Lung (tissue), 12 donors: Measurements from ENCODE around the gene ULK4. TPM values are rescaled to one million over a fixed set of nuclear protein-coding genes. Genes with fewer than 3 reads are reported as not detected.

Experiments used
- ATAC-seq: fragments of 200-7000 bp; cut with Tn5 transposase; one replicate; pipeline ENCODE4 v1.9.1; 2020; ENCODE audit warnings: moderate number of reproducible peaks; ENCODE audit not compliant: insufficient read depth, low FRiP score
- DNase-seq, 3 donors: peaks; one replicate each; pipeline ENCODE4 v3.0.0-alpha.2; 2013 to 2017
- H3K27ac ChIP-seq, 2 donors: one replicate each; pipeline ENCODE4 v1.5.1; 2013; ENCODE audit warnings: mild to moderate bottlenecking in 2 of 2, moderate library complexity in 2 of 2, control low read depth in 1 of 2, inconsistent platforms in 1 of 2, low read depth in 1 of 2, low read length in 1 of 2
- H3K27me3 ChIP-seq, 3 donors: one replicate each; pipeline ENCODE4 v1.5.1; 2013; ENCODE audit warnings: low read length in 2 of 3; ENCODE audit not compliant: control insufficient read depth in 3 of 3, insufficient read depth in 3 of 3
- H3K36me3 ChIP-seq, 4 donors: one replicate each; pipeline ENCODE4 v1.5.1; 2013; ENCODE audit warnings: low read length in 4 of 4, mild to moderate bottlenecking in 1 of 4, moderate library complexity in 1 of 4; ENCODE audit not compliant: control insufficient read depth in 4 of 4, insufficient read depth in 4 of 4
- H3K4me1 ChIP-seq, 5 donors: one replicate each; pipeline ENCODE4 v1.5.1; 2013; ENCODE audit warnings: low read length in 5 of 5, mild to moderate bottlenecking in 2 of 5, moderate library complexity in 1 of 5; ENCODE audit not compliant: control insufficient read depth in 5 of 5, insufficient read depth in 5 of 5
- H3K4me3 ChIP-seq: one replicate; pipeline ENCODE4 v1.5.1; 2013; ENCODE audit warnings: mild to moderate bottlenecking, control low read depth, moderate library complexity
- H3K9ac ChIP-seq, 2 donors: one replicate each; pipeline ENCODE4 v1.5.1; 2013; ENCODE audit warnings: low read length in 2 of 2, control low read depth in 1 of 2; ENCODE audit not compliant: insufficient read depth in 1 of 2
- H3K9me3 ChIP-seq, 4 donors: one replicate each; pipeline ENCODE4 v1.5.1; 2013; ENCODE audit warnings: low read length in 3 of 4, mild to moderate bottlenecking in 1 of 4, moderate library complexity in 1 of 4; ENCODE audit not compliant: control insufficient read depth in 4 of 4, insufficient read depth in 3 of 4
- WGBS, 2 donors: extraction: QIAGEN DNeasy Blood & Tissue Kit; methylation state at CpG; one replicate each; pipeline ENCODE4 v1.1.7; 2013; 5-methylcytosine and 5-hydroxymethylcytosine counted together
- polyA plus RNA-seq, 2 donors: library from polyadenylated mRNA; stranded (reverse); fragments of 200-250 nt; gene quantifications; one replicate each; pipeline ENCODE4 v1.2.1, GENCODE V29; 2013
- total RNA-seq, 2 donors: library from RNA; depleted of rRNA in 1 of 2; stranded (reverse); fragments of >200 nt in 1 of 2; gene quantifications; one replicate each; pipeline ENCODE4 v1.2.1, GENCODE V29; 2014 to 2021
- TF ChIP-seq, protein P1 (sequence below): IDR thresholded peaks from 2 replicates; pipeline ENCODE4 v1.5.1; 2012; ENCODE audit warnings: mild to moderate bottlenecking; ENCODE audit errors: control extremely low read depth, extremely low read depth
- donor health status: control.
- donor health status: control.
- donor health status: Bipolar disorder and iron deficiency.
- donor health status: healthy.
- donor health status: DM: yes; HTN: yes; CAD: no.

ULK4 gene
- total and polyA plus RNA-seq, 4 donors, result 2.8 to 56.0 (median 12.6) TPM

DNA sequence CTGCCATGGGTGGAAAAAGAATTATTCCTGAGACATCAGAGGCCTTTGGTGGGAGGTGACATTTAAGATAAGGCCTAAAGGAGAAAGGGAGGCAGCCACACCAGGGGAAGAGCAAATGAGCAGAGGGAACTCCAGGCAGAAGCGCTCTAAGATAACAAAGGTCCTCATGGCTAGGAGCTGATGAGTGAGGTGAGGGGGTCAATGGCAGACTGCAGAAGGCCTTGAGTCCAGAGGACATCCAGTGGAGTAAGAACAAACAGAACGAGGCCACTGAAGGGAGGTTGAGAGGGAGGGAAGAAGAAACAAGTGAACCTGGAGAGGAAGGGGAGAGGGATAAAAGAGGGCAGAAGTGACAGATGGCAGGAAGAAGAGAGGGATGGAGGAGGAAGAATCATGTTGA lies 665.3 kb downstream of the ULK4 start:
- Histone ChIP-seq H3K4me1 (peaks cover 0 to 3% (median 0%) of the 10 kb centered on the region in 5 donors), H3K9ac (no peak overlapping the region), H3K9me3 (no peaks in the 10 kb centered on the region), H3K27me3 (no peaks in the 10 kb centered on the region), H3K36me3 (no peaks in the 10 kb centered on the region), H3K27ac (no peak overlapping the region), H3K4me3 (no peak overlapping the region)
- TF ChIP-seq, protein P1, sequence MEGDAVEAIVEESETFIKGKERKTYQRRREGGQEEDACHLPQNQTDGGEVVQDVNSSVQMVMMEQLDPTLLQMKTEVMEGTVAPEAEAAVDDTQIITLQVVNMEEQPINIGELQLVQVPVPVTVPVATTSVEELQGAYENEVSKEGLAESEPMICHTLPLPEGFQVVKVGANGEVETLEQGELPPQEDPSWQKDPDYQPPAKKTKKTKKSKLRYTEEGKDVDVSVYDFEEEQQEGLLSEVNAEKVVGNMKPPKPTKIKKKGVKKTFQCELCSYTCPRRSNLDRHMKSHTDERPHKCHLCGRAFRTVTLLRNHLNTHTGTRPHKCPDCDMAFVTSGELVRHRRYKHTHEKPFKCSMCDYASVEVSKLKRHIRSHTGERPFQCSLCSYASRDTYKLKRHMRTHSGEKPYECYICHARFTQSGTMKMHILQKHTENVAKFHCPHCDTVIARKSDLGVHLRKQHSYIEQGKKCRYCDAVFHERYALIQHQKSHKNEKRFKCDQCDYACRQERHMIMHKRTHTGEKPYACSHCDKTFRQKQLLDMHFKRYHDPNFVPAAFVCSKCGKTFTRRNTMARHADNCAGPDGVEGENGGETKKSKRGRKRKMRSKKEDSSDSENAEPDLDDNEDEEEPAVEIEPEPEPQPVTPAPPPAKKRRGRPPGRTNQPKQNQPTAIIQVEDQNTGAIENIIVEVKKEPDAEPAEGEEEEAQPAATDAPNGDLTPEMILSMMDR, result no peak
- 92 to 95% methylated on average over 2 of the region's 2 CpGs for WGBS, 2 donors
- ATAC-seq, result no peak
- no peak for DNase-seq

DNA sequence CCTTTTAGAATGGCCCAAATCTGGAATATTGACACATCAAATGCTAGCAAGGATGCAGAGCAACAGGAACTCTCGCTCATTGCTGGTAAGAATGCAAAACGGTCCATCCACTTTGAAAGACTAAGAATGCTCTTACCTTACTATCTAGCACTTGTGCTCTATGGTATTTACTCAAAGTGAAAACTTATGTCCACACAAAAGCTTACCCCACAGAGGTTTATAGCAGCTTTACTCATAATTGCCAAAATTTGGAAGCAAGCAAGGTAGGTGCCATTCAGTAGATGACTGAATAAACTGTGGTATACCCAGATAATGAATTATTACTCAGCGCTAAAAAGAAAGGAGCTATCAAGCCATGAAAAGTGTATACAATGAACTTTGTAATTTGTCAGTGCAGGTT lies 666.2 kb downstream of the ULK4 start:
- WGBS, 2 donors, result 61 to 88% methylated on average over 3 of the region's 3 CpGs
- Histone ChIP-seq H3K4me3 (no peak overlapping the region), H3K9ac (no peak overlapping the region), H3K36me3 (no peaks in the 10 kb centered on the region), H3K27ac (no peak overlapping the region), H3K4me1 (peaks cover 0 to 3% (median 0%) of the 10 kb centered on the region in 5 donors), H3K9me3 (no peaks in the 10 kb centered on the region), H3K27me3 (no peaks in the 10 kb centered on the region)
- TF ChIP-seq, protein P1, result no peak
- ATAC-seq, result no peak
- DNase-seq, result no peak

DNA sequence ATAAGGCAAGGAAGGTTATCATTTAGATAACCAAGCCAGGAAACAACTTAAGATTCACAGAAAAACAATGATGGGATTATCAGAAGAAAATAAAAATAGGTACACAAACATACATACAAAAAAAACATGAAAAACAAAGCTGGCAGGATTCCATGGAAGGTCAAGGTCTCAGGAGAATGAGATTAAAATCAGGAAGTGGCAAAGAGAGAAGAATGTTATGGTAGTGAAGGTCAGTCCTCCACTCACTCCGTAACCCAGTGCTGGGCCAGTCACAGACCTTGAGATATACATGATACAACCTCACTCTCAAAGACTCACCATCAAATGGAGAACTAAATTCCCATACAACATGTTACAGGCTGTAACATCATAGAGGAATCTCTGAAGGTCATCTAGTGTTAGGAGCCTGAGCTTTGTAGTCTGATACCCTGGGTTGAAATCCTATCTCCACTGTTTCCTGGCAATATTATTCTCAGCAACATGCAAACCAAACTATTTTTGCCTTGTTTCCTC lies 668.7 kb downstream of the ULK4 start:
- H3K9ac ChIP-seq, result no peak overlapping the region
- H3K36me3 ChIP-seq, result no peaks in the 10 kb centered on the region
- no peaks in the 10 kb centered on the region for H3K9me3 ChIP-seq
- WGBS, 2 donors, result 73 to 91% methylated on average over 1 of the region's 1 CpG
- no peaks in the 10 kb centered on the region for H3K27me3 ChIP-seq
- TF ChIP-seq, protein P1, result no peak
- H3K27ac ChIP-seq, result no peak overlapping the region
- peaks cover 0 to 3% (median 0%) of the 10 kb centered on the region in 5 donors for H3K4me1 ChIP-seq
- ATAC-seq, result no peak
- DNase-seq, result no peak
- H3K4me3 ChIP-seq, result no peak overlapping the region

GRCh38 chr3:41290736-41291135 lies 671.2 kb downstream of the ULK4 start:
- Histone ChIP-seq H3K36me3 (no peaks in the 10 kb centered on the region), H3K4me3 (no peak overlapping the region), H3K4me1 (peaks cover 0 to 3% (median 0%) of the 10 kb centered on the region in 5 donors), H3K27ac (no peak overlapping the region), H3K9me3 (no peaks in the 10 kb centered on the region), H3K27me3 (no peaks in the 10 kb centered on the region), H3K9ac (no peak overlapping the region)
- no peak for ATAC-seq
- WGBS, 2 donors, result 93 to 95% methylated on average over 4 of the region's 4 CpGs
- TF ChIP-seq, protein P1, result no peak
- peak in 1 of 3 donors; percentile 7 for DNase-seq
